Fibroblast of lung (primary cell): ENCODE measurements around the gene FBXL17. TPM values are rescaled to one million over a fixed set of nuclear protein-coding genes. Genes with fewer than 3 reads are reported as not detected.

Experiments
- DNase-seq, 2 donors: peaks; one replicate each; pipeline versions ENCODE4 v3.0.0 to v3.0.0-alpha.2; 2010; ENCODE audit warnings: low read depth in 2 of 2
- H2AFZ ChIP-seq: 2 replicates; pipeline ENCODE4 v1.5.1; 2012; ENCODE audit warnings: low read length, control low read depth, inconsistent platforms
- H3K27ac ChIP-seq: 2 replicates; pipeline ENCODE4 v1.5.1; 2011; ENCODE audit warnings: low read length, control low read depth; ENCODE audit not compliant: insufficient read depth
- H3K27me3 ChIP-seq: 2 replicates; pipeline ENCODE4 v1.5.1; 2011; ENCODE audit warnings: mild to moderate bottlenecking, low read length; ENCODE audit not compliant: control insufficient read depth, insufficient read depth
- H3K36me3 ChIP-seq: 2 replicates; pipeline ENCODE4 v1.5.1; 2011; ENCODE audit warnings: low read length; ENCODE audit not compliant: control insufficient read depth, insufficient read depth
- H3K4me1 ChIP-seq: 2 replicates; pipeline ENCODE4 v1.5.1; 2011; ENCODE audit warnings: low read length; ENCODE audit not compliant: control insufficient read depth, insufficient read depth; ENCODE audit errors: extremely low read depth
- H3K4me2 ChIP-seq: 2 replicates; pipeline ENCODE4 v1.5.1; 2011; ENCODE audit warnings: low read length, control low read depth; ENCODE audit not compliant: insufficient read depth; ENCODE audit errors: extremely low read depth
- H3K4me3 ChIP-seq, 4 experiments: fragments of 200-600 bp in 1 of 4; sonication (generic) in 1 of 4; replicated peaks in 1 of 4; 2 replicates each; pipeline ENCODE4 v1.5.1; 2011 to 2016; ENCODE audit warnings: low read length in 4 of 4, low read depth in 3 of 4, mild to moderate bottlenecking in 3 of 4, control low read depth in 2 of 4, inconsistent platforms in 1 of 4, mixed read lengths in 1 of 4; ENCODE audit not compliant: insufficient read depth in 1 of 4; ENCODE audit errors: control extremely low read depth in 1 of 4
- H3K79me2 ChIP-seq: 2 replicates; pipeline ENCODE4 v1.5.1; 2012; ENCODE audit warnings: mild to moderate bottlenecking, low read length, inconsistent platforms; ENCODE audit not compliant: control insufficient read depth, insufficient read depth
- H3K9ac ChIP-seq: 2 replicates; pipeline ENCODE4 v1.5.1; 2011; ENCODE audit warnings: mild to moderate bottlenecking, low read length, control low read depth; ENCODE audit not compliant: insufficient read depth
- H3K9me3 ChIP-seq: 2 replicates; pipeline ENCODE4 v1.5.1; 2012; ENCODE audit warnings: low read depth, low read length; ENCODE audit not compliant: control insufficient read depth, insufficient read depth
- H4K20me1 ChIP-seq: 2 replicates; pipeline ENCODE4 v1.5.1; 2011; ENCODE audit warnings: low read length; ENCODE audit not compliant: control insufficient read depth, insufficient read depth; ENCODE audit errors: extremely low read depth
- EZH2 ChIP-seq: IDR thresholded peaks from 2 replicates; pipeline ENCODE4 v1.5.1; 2012; ENCODE audit warnings: low read length, control low read depth, mild to moderate bottlenecking; ENCODE audit errors: missing control alignments
- polyA plus RNA-seq, 2 donors: library from polyadenylated mRNA; depleted of rRNA in 1 of 2; stranded (reverse) in 1 of 2; unstranded in 1 of 2; fragments of >200 nt; gene quantifications; 2 replicates each; pipeline ENCODE4 v1.2.1, GENCODE V29; 2011 to 2012; ENCODE audit warnings: missing spikeins in 1 of 2
- total RNA-seq: library from RNA; depleted of rRNA; stranded (reverse); fragments of >200 nt; gene quantifications from 2 replicates; pipeline ENCODE4 v1.2.1, GENCODE V29; 2014
- TF ChIP-seq, protein P1 (sequence below), 2 donors: IDR thresholded peaks in 1 of 2; conservative IDR thresholded peaks in 1 of 2; 1 replicate in 1 of 2; 2 replicates in 1 of 2; pipeline ENCODE4 v1.5.1; 2011 to 2012; ENCODE audit warnings: low read length in 2 of 2, control low read depth in 1 of 2, inconsistent platforms in 1 of 2, low read depth in 1 of 2, mild to moderate bottlenecking in 1 of 2

FBXL17 gene
- total and polyA plus RNA-seq, 2 donors (not counting 1 experiment from before 2014, with no cell fraction given): 7.1 to 8.3 TPM

DNA sequence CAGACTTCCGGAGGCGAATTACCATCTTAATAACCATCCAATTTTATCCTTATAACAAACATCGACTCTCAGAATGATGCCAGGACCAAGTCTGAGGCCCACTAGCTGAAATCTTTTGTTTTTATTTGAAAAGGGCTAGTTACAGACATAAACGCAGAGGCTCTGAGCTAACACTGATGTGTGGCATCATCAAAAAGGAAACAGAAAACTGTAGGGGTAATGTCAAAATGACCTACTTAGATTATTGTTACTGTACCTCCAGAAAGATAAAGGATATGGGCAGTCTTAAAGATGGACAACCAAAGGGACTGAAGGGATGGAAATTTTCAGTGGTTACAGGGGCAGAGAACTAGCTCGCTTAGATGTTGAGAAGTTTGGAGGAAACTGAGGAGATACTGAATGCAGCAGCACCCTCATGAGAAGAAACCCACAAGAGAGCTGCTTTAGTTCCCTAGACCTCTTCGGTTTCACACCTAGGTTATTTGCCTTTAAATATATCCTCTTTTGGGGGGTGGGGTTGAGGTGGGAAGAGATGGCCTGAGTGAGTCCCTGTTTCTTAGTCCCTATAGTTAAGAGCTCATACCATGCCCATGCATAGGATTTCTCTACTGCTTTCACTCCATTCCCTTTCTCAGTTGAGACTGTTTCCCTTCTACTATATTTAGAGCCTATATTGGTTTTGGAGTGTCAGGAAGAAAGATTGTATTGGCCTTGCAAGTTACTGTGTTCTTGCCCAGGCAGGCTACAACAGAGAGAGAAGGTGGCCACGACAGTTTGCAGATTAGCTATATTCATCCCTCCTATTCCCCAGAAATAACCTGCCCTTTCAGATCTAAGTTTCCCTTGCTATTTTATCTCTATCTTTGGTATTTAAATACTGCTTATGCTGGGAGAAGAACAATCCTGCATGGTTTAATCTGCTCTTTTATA, 390.8 kb downstream of the FBXL17 start:
- Histone ChIP-seq H3K79me2 (no peaks in the 10 kb centered on the region), H2AFZ (no peak overlapping the region), H4K20me1 (no peaks in the 10 kb centered on the region), H3K27ac (no peak overlapping the region), H3K4me2 (no peak overlapping the region), H3K4me1 (no peaks in the 10 kb centered on the region), H3K9ac (no peak overlapping the region), H3K36me3 (no peaks in the 10 kb centered on the region), H3K27me3 (no peaks in the 10 kb centered on the region), H3K9me3 (no peaks in the 10 kb centered on the region), H3K4me3 (no peak overlapping the region)
- TF ChIP-seq, protein P1, sequence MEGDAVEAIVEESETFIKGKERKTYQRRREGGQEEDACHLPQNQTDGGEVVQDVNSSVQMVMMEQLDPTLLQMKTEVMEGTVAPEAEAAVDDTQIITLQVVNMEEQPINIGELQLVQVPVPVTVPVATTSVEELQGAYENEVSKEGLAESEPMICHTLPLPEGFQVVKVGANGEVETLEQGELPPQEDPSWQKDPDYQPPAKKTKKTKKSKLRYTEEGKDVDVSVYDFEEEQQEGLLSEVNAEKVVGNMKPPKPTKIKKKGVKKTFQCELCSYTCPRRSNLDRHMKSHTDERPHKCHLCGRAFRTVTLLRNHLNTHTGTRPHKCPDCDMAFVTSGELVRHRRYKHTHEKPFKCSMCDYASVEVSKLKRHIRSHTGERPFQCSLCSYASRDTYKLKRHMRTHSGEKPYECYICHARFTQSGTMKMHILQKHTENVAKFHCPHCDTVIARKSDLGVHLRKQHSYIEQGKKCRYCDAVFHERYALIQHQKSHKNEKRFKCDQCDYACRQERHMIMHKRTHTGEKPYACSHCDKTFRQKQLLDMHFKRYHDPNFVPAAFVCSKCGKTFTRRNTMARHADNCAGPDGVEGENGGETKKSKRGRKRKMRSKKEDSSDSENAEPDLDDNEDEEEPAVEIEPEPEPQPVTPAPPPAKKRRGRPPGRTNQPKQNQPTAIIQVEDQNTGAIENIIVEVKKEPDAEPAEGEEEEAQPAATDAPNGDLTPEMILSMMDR (conservative IDR thresholded peaks at IDR 0.05 in 1 of 2, IDR thresholded peaks at IDR 0.05 in 1 of 2; ENCODE audit: low read depth in 1 of 2, low read length in 2 of 2): no peak
- no peak for TF ChIP-seq EZH2
- DNase-seq: no peak

DNA sequence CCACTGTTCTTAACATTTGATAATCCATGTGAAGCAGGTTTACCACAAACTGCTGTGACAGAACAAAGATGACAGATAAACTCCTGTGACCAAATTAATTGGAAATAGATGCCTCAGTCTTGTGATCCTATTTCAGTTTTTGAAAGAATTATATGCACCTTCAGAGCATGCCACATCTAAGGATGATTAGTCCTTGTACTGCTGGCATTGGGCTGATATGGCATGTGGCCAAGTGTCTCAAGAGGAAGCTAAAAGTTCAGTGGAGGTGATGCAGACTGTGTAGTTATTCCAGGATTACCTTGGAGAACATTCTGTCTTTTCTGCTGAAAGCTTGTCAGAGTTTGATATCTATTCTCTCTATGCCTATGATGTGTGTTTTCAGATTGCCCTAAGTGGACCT, 396.8 kb downstream of the FBXL17 start:
- no peak overlapping the region for H3K9ac ChIP-seq

More for the DNA sequence above, 396.8 kb downstream of the FBXL17 start:
- TF ChIP-seq EZH2: no peak
- TF ChIP-seq, protein P1 (conservative IDR thresholded peaks at IDR 0.05 in 1 of 2, IDR thresholded peaks at IDR 0.05 in 1 of 2; ENCODE audit: low read depth in 1 of 2, low read length in 2 of 2): no peak
- no peaks in the 10 kb centered on the region for H3K79me2 ChIP-seq
- no peaks in the 10 kb centered on the region for H3K36me3 ChIP-seq
- no peak for DNase-seq
- no peak overlapping the region for H3K4me3 ChIP-seq
- no peaks in the 10 kb centered on the region for H3K27me3 ChIP-seq
- no peak overlapping the region for H2AFZ ChIP-seq
- no peak overlapping the region for H3K4me2 ChIP-seq
- no peaks in the 10 kb centered on the region for H3K9me3 ChIP-seq
- no peak overlapping the region for H3K27ac ChIP-seq
- no peaks in the 10 kb centered on the region for H4K20me1 ChIP-seq
- no peaks in the 10 kb centered on the region for H3K4me1 ChIP-seq
